Neuronal stem cell (in vitro differentiated cells): Measurements from ENCODE around the gene TDRD1.
A peak's percentile ranks its signal among the peaks of the same experiment; 100 is the strongest.

Experiments
- DNase-seq: peaks from one replicate; pipeline ENCODE4 v3.0.0-alpha.2; 2013; ENCODE audit warnings: low spot score
- H2AFZ ChIP-seq: one replicate; pipeline ENCODE4 v1.6.1; 2013; ENCODE audit warnings: mild to moderate bottlenecking, low read length, inconsistent platforms
- H2AK5ac ChIP-seq: 2 replicates; pipeline ENCODE4 v1.6.1; 2013; ENCODE audit warnings: low read depth, mild to moderate bottlenecking, inconsistent platforms, low read length, moderate library complexity, mixed read lengths
- H2BK120ac ChIP-seq: 2 replicates; pipeline ENCODE4 v1.6.1; 2013; ENCODE audit warnings: low read depth, mild to moderate bottlenecking, inconsistent platforms, low read length, moderate library complexity, mixed read lengths
- H2BK12ac ChIP-seq: one replicate; pipeline ENCODE4 v1.6.1; 2013; ENCODE audit warnings: low read length, inconsistent platforms
- H2BK15ac ChIP-seq: 2 replicates; pipeline ENCODE4 v1.6.1; 2013; ENCODE audit warnings: mild to moderate bottlenecking, low read length, inconsistent platforms, mixed read lengths
- H2BK5ac ChIP-seq: one replicate; pipeline ENCODE4 v1.6.1; 2013; ENCODE audit warnings: inconsistent platforms, mild to moderate bottlenecking, low read length, moderate library complexity
- H3K14ac ChIP-seq: one replicate; pipeline ENCODE4 v1.6.1; 2013; ENCODE audit warnings: low read length, inconsistent platforms
- H3K18ac ChIP-seq: 2 replicates; pipeline ENCODE4 v1.6.1; 2013; ENCODE audit warnings: low read length, inconsistent platforms
- H3K23ac ChIP-seq: 2 replicates; pipeline ENCODE4 v1.6.1; 2013; ENCODE audit warnings: low read depth, mild to moderate bottlenecking, mixed read lengths, low read length, inconsistent platforms; ENCODE audit not compliant: poor library complexity
- H3K27ac ChIP-seq: replicated peaks from 3 replicates; pipeline ENCODE4 v1.5.1; 2013; ENCODE audit warnings: low read length, inconsistent platforms
- H3K27me3 ChIP-seq, 3 experiments: 2 replicates each; pipeline ENCODE4 v1.6.1; 2013; ENCODE audit warnings: low read length in 3 of 3, mild to moderate bottlenecking in 2 of 3, inconsistent platforms in 1 of 3, low read depth in 1 of 3, mixed read lengths in 1 of 3, moderate library complexity in 1 of 3; ENCODE audit not compliant: control insufficient read depth in 3 of 3, insufficient read depth in 3 of 3
- H3K36me3 ChIP-seq, 2 donors: replicated peaks in 1 of 2; 2 replicates each; pipeline ENCODE4 v1.6.1; 2013; ENCODE audit warnings: low read length in 2 of 2; ENCODE audit not compliant: control insufficient read depth in 2 of 2, insufficient read depth in 2 of 2
- H3K4ac ChIP-seq: 2 replicates; pipeline ENCODE4 v1.6.1; 2013; ENCODE audit warnings: inconsistent platforms, mild to moderate bottlenecking, low read length, moderate library complexity
- H3K4me1 ChIP-seq, 2 donors: 1 replicate in 1 of 2; 2 replicates in 1 of 2; pipeline ENCODE4 v1.6.1; 2013; ENCODE audit warnings: low read length in 2 of 2, low read depth in 1 of 2; ENCODE audit not compliant: control insufficient read depth in 2 of 2, insufficient read depth in 1 of 2
- H3K4me2 ChIP-seq: one replicate; pipeline ENCODE4 v1.6.1; 2013; ENCODE audit warnings: mild to moderate bottlenecking, low read length, inconsistent platforms; ENCODE audit not compliant: insufficient read depth, poor library complexity, severe bottlenecking
- H3K4me3 ChIP-seq, 2 donors: 2 replicates each; pipeline ENCODE4 v1.5.1; 2013; ENCODE audit warnings: low read length in 2 of 2, mild to moderate bottlenecking in 2 of 2, inconsistent platforms in 1 of 2, moderate library complexity in 1 of 2
- H3K79me1 ChIP-seq: one replicate; pipeline ENCODE4 v1.6.1; 2013; ENCODE audit warnings: low read depth, mild to moderate bottlenecking, inconsistent platforms, low read length, moderate library complexity
- H3K9ac ChIP-seq: one replicate; pipeline ENCODE4 v1.6.1; 2013; ENCODE audit warnings: mild to moderate bottlenecking, low read depth, low read length, inconsistent platforms; ENCODE audit not compliant: poor library complexity
- H3K9me3 ChIP-seq, 2 donors: replicated peaks in 1 of 2; 2 replicates each; pipeline versions ENCODE3 to v1.6.1; 2013; ENCODE audit warnings: low read length in 2 of 2, mild to moderate bottlenecking in 2 of 2, inconsistent platforms in 1 of 2, low read depth in 1 of 2, mixed read lengths in 1 of 2, moderate library complexity in 1 of 2; ENCODE audit not compliant: control insufficient read depth in 2 of 2, insufficient read depth in 1 of 2
- H4K8ac ChIP-seq: one replicate; pipeline ENCODE4 v1.6.1; 2013; ENCODE audit warnings: low read depth, mild to moderate bottlenecking, inconsistent platforms, low read length, moderate library complexity
- H4K91ac ChIP-seq: one replicate; pipeline ENCODE4 v1.6.1; 2013; ENCODE audit warnings: low read length, low read depth, mild to moderate bottlenecking, inconsistent platforms; ENCODE audit not compliant: poor library complexity
- WGBS, 2 donors: extraction: QIAGEN DNeasy Blood & Tissue Kit; methylation state at CpG; one replicate each; pipeline ENCODE4 v1.1.7; 2013; ENCODE audit warnings: missing lambda C conversion rate in 2 of 2, mixed read lengths in 1 of 2; ENCODE audit not compliant: insufficient read length in 2 of 2, insufficient replicate concordance in 1 of 2; ENCODE audit errors: extremely low coverage in 2 of 2; 5-methylcytosine and 5-hydroxymethylcytosine counted together

Gene TDRD1

GRCh38 chr10:114256008-114256765, 77.0 kb downstream of the TDRD1 start:
- Histone ChIP-seq H3K4me2 (no peak overlapping the region), H4K91ac (no peak overlapping the region), H2BK5ac (no peak overlapping the region), H3K27me3 (peaks cover 0 to 5% (median 0%) of the 10 kb centered on the region in 3 experiments), H3K27ac (no peak overlapping the region), H3K4ac (no peak overlapping the region), H2BK15ac (no peak overlapping the region), H2BK120ac (no peak overlapping the region), H3K79me1 (no peaks in the 10 kb centered on the region), H2BK12ac (no peak overlapping the region), H3K23ac (no peak overlapping the region), H3K36me3 (no peaks in the 10 kb centered on the region), H3K4me1 (peaks cover 0 to 2% of the 10 kb centered on the region in 2 donors), H3K18ac (no peak overlapping the region), H3K9me3 (peaks cover 0 to 1% of the 10 kb centered on the region in 2 donors), H3K4me3 (no peak overlapping the region), H2AK5ac (no peak overlapping the region), H2AFZ (no peak overlapping the region), H3K14ac (no peak overlapping the region), H4K8ac (no peak overlapping the region), H3K9ac (no peak overlapping the region)
- no CpG with 5 or more reads among the region's 12 CpGs for WGBS, 2 donors
- no peak for DNase-seq

GRCh38 chr10:114256822-114257221, 77.7 kb downstream of the TDRD1 start:
- Histone ChIP-seq H2BK5ac (no peak overlapping the region), H4K91ac (no peak overlapping the region), H3K79me1 (no peaks in the 10 kb centered on the region), H3K14ac (no peak overlapping the region), H2BK15ac (no peak overlapping the region), H3K27ac (no peak overlapping the region), H2AK5ac (no peak overlapping the region), H3K27me3 (peaks cover 0 to 5% (median 0%) of the 10 kb centered on the region in 3 experiments), H3K4ac (no peak overlapping the region), H3K4me1 (peaks cover 0 to 2% of the 10 kb centered on the region in 2 donors), H3K4me3 (no peak overlapping the region), H3K18ac (no peak overlapping the region), H3K36me3 (no peaks in the 10 kb centered on the region), H3K23ac (no peak overlapping the region), H3K9me3 (peaks cover 0 to 1% of the 10 kb centered on the region in 2 donors), H4K8ac (no peak overlapping the region), H2AFZ (no peak overlapping the region), H2BK12ac (no peak overlapping the region), H2BK120ac (no peak overlapping the region), H3K9ac (no peak overlapping the region), H3K4me2 (no peak overlapping the region)
- no peak for DNase-seq
- WGBS, 2 donors = no CpG with 5 or more reads among the region's 3 CpGs

- H3K4me2 ChIP-seq = no peak overlapping the region
Observed at GRCh38 chr10:114257498-114257897, 78.3 kb downstream of the TDRD1 start.

GRCh38 chr10:114258274-114258840, 79.2 kb downstream of the TDRD1 start:
- H4K91ac ChIP-seq = no peak overlapping the region
- H3K14ac ChIP-seq = no peak overlapping the region
- no peak overlapping the region for H3K4ac ChIP-seq
- no peak overlapping the region for H3K23ac ChIP-seq
- no peak overlapping the region for H3K27ac ChIP-seq
- H4K8ac ChIP-seq = no peak overlapping the region
- H3K4me3 ChIP-seq = no peak overlapping the region
- H3K18ac ChIP-seq = no peak overlapping the region
- H2BK120ac ChIP-seq = no peak overlapping the region
- H3K27me3 ChIP-seq = peaks cover 0 to 5% (median 0%) of the 10 kb centered on the region in 3 experiments
- no peaks in the 10 kb centered on the region for H3K36me3 ChIP-seq
- no peak overlapping the region for H2BK15ac ChIP-seq
- H3K4me2 ChIP-seq = no peak overlapping the region
- no peak for DNase-seq
- no peak overlapping the region for H2BK12ac ChIP-seq
- no peak overlapping the region for H2AK5ac ChIP-seq
- H2BK5ac ChIP-seq = no peak overlapping the region
- WGBS, 2 donors = no CpG with 5 or more reads among the region's 5 CpGs
- H3K9ac ChIP-seq = no peak overlapping the region
- H2AFZ ChIP-seq = no peak overlapping the region
- H3K4me1 ChIP-seq = peaks cover 0 to 2% of the 10 kb centered on the region in 2 donors
- H3K9me3 ChIP-seq = peaks cover 0 to 1% of the 10 kb centered on the region in 2 donors
- no peaks in the 10 kb centered on the region for H3K79me1 ChIP-seq

More at GRCh38 chr10:114257498-114257897, 78.3 kb downstream of the TDRD1 start:
- Histone ChIP-seq H2BK120ac (no peak overlapping the region), H3K4me3 (no peak overlapping the region), H3K4me1 (peaks cover 0 to 2% of the 10 kb centered on the region in 2 donors), H2AFZ (no peak overlapping the region), H3K9ac (peak overlapping the region; percentile 25), H3K23ac (no peak overlapping the region), H3K18ac (no peak overlapping the region), H2BK5ac (no peak overlapping the region), H3K79me1 (no peaks in the 10 kb centered on the region), H4K8ac (no peak overlapping the region), H3K9me3 (peaks cover 0 to 1% of the 10 kb centered on the region in 2 donors), H4K91ac (no peak overlapping the region), H3K4ac (no peak overlapping the region), H3K36me3 (no peaks in the 10 kb centered on the region), H2BK12ac (no peak overlapping the region), H2BK15ac (no peak overlapping the region), H3K27ac (no peak overlapping the region), H3K14ac (no peak overlapping the region), H3K27me3 (peaks cover 0 to 5% (median 0%) of the 10 kb centered on the region in 3 experiments), H2AK5ac (no peak overlapping the region)
- no peak for DNase-seq
- WGBS, 2 donors = no CpG with 5 or more reads among the region's 3 CpGs
